ENCODE data around the gene TMOD2.

The TMOD2 gene

DNA sequence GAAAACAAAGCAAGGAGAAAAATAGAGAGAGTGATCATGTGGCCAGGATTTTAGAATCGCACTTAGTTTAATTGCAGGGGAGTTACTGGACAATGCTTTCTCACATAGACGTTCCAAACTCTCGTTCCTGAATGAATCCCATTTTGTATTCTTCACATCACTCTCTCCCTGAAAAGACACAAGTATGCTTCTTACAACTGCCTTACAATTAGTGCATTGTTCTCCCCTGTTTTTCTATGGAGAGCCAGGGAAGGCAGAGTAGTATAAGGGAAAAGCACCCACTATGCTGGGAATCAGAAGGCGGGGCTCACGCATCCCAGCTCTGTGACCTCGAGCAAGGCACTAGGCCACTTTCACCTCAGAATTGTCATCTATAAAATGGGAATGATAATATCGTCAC lies 14.4 kb downstream of the TMOD2 start:
- Histone ChIP-seq H3K36me3 (peaks cover 29% of the 10 kb centered on the region), H3K27ac (no peak overlapping the region), H3K9ac (no peak overlapping the region), H3K9me3 (no peaks in the 10 kb centered on the region), H3K4me1 (peaks cover 21% of the 10 kb centered on the region), H3K4me3 (no peak overlapping the region), H4K20me1 (no peaks in the 10 kb centered on the region), H3K27me3 (no peaks in the 10 kb centered on the region), H3K4me2 (peak overlapping the region; percentile 35; the same call in 1 of the 2 replicates)
- TF ChIP-seq Cebpa-rat (IDR thresholded peaks at IDR 0.05) = no peak

DNA sequence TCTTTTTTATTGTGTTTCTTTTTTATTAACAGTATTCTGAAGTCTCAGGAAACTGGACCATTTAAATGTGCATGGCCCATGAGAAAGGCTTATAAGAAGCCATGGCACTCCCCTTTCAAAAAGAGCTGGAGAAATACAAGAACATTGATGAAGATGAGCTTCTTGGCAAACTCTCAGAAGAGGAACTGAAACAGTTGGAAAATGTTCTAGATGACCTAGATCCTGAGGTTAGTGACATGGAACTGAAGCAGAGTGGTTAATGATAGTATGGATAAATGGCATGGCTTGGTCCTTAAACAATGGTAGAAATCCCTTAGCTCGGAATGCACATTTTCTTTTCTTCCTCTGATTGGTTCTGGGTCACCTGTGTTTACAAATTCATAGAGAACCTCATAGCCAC lies 14.9 kb downstream of the TMOD2 start:
- H3K4me3 ChIP-seq = no peak overlapping the region
- no peaks in the 10 kb centered on the region for H3K9me3 ChIP-seq
- H3K27ac ChIP-seq = no peak overlapping the region
- no peak for TF ChIP-seq Cebpa-rat (IDR thresholded peaks at IDR 0.05)
- H3K9ac ChIP-seq = no peak overlapping the region
- no peaks in the 10 kb centered on the region for H4K20me1 ChIP-seq
- peaks cover 21% of the 10 kb centered on the region for H3K4me1 ChIP-seq
- H3K4me2 ChIP-seq = peak overlapping the region; percentile 35
- no peaks in the 10 kb centered on the region for H3K27me3 ChIP-seq
- peaks cover 29% of the 10 kb centered on the region for H3K36me3 ChIP-seq

DNA sequence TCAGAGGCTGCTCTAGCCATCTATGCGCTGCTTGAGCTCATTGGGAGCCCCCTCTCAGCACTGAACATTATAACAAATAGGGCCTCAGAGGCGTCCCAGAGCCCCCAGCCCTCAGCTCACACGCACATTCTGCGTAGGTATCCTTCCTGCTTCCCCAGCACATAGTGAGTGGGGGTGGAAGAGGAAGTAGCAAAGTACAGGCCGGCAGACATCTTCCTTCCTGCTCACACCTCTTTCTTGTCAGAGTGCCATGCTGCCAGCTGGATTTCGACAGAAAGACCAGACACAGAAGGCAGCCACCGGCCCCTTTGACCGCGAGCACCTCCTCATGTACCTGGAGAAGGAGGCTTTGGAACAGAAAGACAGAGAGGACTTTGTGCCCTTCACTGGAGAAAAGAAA lies 16.6 kb downstream of the TMOD2 start:
- TF ChIP-seq Cebpa-rat (IDR thresholded peaks at IDR 0.05) = no peak
- H3K9ac ChIP-seq = no peak overlapping the region
- H3K27me3 ChIP-seq = no peaks in the 10 kb centered on the region
- H3K4me2 ChIP-seq = peak overlapping the region; percentile 53
- peak overlapping the region; percentile 39; the same call in 1 of the 2 replicates for H3K27ac ChIP-seq
- H4K20me1 ChIP-seq = no peaks in the 10 kb centered on the region
- H3K9me3 ChIP-seq = no peaks in the 10 kb centered on the region
- no peak overlapping the region for H3K4me3 ChIP-seq
- peaks cover 41% of the 10 kb centered on the region for H3K36me3 ChIP-seq
- peaks cover 21% of the 10 kb centered on the region for H3K4me1 ChIP-seq

DNA sequence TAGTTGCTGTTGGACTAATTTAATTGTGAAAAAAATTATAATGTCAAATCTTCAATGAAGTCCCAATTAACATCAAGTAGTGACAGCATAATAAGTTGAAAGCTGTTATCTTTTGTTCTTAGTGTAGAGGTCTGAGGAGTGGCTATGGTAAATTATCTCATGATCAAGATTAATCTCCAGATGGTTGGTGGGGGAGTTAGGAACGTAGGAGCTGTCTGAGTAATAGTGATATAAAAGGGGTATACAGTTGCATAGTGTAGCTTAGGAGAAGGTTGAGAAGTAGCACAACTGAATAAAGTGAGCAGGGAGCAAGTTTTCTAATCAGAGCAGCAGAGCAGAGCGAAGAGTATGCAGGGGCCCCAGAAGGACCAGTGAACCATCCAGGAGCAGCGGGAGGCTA lies 19.5 kb downstream of the TMOD2 start:
- no peaks in the 10 kb centered on the region for H3K9me3 ChIP-seq
- no peak overlapping the region for H3K4me2 ChIP-seq
- no peak overlapping the region for H3K4me3 ChIP-seq
- no peaks in the 10 kb centered on the region for H4K20me1 ChIP-seq
- H3K4me1 ChIP-seq = peaks cover 21% of the 10 kb centered on the region
- no peaks in the 10 kb centered on the region; the same call in 1 of the 2 replicates for H3K27me3 ChIP-seq
- TF ChIP-seq Cebpa-rat (IDR thresholded peaks at IDR 0.05) = no peak
- H3K9ac ChIP-seq = no peak overlapping the region
- H3K27ac ChIP-seq = no peak overlapping the region
- peaks cover 66% of the 10 kb centered on the region for H3K36me3 ChIP-seq

DNA sequence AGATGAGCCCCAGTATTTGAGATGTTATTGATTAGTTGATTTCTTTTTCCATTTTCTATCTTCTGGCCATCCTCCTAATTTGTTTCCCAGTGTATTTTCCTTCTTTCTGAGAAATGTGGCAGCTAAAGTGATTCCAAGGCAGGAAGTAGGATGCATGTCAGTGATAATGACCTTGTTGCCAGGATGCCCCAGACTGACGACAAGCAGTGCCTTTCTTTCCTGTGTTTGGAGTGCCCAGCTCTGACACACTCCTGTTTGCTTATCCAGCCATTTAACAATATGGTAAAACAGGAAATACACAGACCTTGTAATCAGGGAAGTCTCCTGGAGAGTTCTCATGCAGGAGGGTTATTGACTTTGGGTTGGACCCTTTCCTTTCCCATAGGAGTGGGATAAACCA lies 20.4 kb downstream of the TMOD2 start:
- TF ChIP-seq Cebpa-rat (IDR thresholded peaks at IDR 0.05) = no peak
- no peaks in the 10 kb centered on the region for H4K20me1 ChIP-seq
- no peaks in the 10 kb centered on the region; the same call in 1 of the 2 replicates for H3K27me3 ChIP-seq
- peaks cover 12% of the 10 kb centered on the region for H3K4me1 ChIP-seq
- H3K9ac ChIP-seq = no peak overlapping the region
- H3K9me3 ChIP-seq = no peaks in the 10 kb centered on the region
- H3K4me3 ChIP-seq = no peak overlapping the region
- peaks cover 66% of the 10 kb centered on the region for H3K36me3 ChIP-seq
- no peak overlapping the region for H3K27ac ChIP-seq
- H3K4me2 ChIP-seq = no peak overlapping the region

DNA sequence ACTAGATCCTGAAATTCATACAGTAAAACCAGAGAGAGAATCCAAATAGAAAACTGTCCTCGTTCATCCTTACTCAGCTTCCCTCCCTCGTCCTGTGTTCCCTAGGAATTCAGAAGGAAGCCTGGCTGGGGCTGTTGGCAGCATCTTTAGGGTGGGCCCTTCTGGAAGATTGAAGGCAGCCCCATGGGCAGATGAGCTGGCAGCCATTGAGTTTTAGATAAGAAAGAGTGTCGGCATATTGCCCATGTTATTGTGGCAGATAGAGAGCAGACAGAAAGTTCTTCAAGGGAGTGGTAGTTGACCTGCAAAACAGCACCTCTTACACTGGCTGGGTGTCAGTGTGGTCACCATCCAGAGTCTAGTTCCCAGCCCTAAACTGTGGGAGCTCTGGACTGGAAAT lies 23.5 kb downstream of the TMOD2 start:
- no peak overlapping the region for H3K27ac ChIP-seq
- no peaks in the 10 kb centered on the region; the same call in 1 of the 2 replicates for H3K27me3 ChIP-seq
- no peak overlapping the region for H3K4me2 ChIP-seq
- no peaks in the 10 kb centered on the region for H3K9me3 ChIP-seq
- no peak overlapping the region for H3K9ac ChIP-seq
- no peaks in the 10 kb centered on the region for H3K4me1 ChIP-seq
- no peaks in the 10 kb centered on the region for H4K20me1 ChIP-seq
- no peak for TF ChIP-seq Cebpa-rat (IDR thresholded peaks at IDR 0.05)
- peaks cover 44% of the 10 kb centered on the region for H3K36me3 ChIP-seq
- H3K4me3 ChIP-seq = no peak overlapping the region

DNA sequence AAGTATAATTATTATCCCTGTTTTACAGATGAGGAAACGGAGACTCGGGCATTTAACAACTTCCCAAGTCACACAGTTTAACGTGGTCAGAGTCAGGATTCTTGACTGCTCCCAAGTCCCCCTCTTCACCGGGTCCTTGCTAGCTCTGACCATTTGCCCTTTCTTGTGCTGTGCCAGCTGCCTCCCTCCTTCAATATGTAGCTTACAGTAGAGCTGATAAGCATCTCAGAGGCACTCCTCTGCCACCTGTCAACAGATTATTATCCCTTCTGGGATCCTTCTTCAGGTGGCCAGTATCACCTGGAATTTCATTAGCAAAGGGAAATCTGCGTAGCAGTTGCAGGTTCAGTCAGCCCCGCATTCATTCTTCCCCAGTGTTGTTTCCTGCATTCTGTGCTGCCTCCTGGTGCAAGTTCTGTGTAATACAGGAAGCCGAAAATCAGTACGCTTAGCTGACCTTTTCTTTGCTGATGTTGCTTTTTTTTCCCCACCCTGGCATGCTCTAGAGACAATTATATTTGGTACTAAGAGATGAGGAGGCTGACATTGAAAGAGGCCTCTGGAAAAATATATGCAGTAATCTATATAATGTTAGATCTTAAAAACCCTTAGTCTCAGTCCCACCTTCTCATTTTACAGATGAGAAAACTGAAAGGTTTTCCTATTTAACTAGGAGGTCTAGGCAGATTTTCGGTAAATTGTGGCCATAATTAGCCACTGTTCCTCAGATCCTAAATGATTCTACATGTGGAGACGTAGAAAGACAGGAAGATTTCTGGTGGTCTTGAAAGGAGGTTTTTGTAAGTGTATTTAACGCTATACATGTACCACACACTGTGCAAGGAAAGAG lies 24.8 kb downstream of the TMOD2 start:
- no peak for TF ChIP-seq Cebpa-rat (IDR thresholded peaks at IDR 0.05)

DNA sequence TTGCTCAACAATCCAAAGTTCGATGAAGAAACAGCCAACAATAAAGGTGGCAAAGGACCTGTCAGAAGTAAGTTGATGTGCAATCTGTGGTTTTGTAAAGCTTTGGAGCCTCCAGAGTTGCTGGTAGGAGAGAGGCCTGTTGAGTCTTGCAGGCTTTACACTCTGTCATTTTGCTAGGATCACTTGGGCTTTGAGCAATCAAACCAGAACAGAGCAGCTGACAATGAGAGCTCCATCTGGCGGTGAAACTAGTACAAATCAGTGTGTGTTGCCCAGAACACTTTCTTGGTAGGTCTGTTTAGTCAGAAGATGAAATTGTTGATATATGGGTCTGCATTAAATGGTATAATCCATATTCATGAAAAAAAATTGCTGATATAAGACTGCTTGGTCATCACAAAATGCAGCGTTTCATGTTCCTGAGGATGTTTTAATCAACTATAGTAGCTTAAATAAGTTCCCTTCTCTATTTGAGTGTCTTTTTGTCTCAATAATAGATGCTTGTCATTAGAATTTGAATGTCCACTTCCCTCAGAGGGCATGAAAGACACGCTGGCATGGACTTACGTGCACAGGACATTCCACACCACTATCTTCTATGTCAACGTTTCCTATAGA lies 25.7 kb downstream of the TMOD2 start:
- Histone ChIP-seq H3K4me2 (no peak overlapping the region), H3K9ac (no peak overlapping the region), H4K20me1 (no peaks in the 10 kb centered on the region), H3K4me3 (no peak overlapping the region), H3K27me3 (no peaks in the 10 kb centered on the region; the same call in 1 of the 2 replicates), H3K36me3 (peaks cover 47% of the 10 kb centered on the region), H3K9me3 (no peaks in the 10 kb centered on the region), H3K27ac (no peak overlapping the region), H3K4me1 (no peaks in the 10 kb centered on the region)
- no peak for TF ChIP-seq Cebpa-rat (IDR thresholded peaks at IDR 0.05)

More for the DNA sequence above, 24.8 kb downstream of the TMOD2 start:
- H3K9ac ChIP-seq = no peak overlapping the region
- no peaks in the 10 kb centered on the region for H4K20me1 ChIP-seq
- H3K27ac ChIP-seq = no peak overlapping the region
- peaks cover 44% of the 10 kb centered on the region for H3K36me3 ChIP-seq
- no peaks in the 10 kb centered on the region; the same call in 1 of the 2 replicates for H3K27me3 ChIP-seq
- no peak overlapping the region for H3K4me2 ChIP-seq
- H3K4me1 ChIP-seq = no peaks in the 10 kb centered on the region
- no peaks in the 10 kb centered on the region for H3K9me3 ChIP-seq
- no peak overlapping the region for H3K4me3 ChIP-seq

DNA sequence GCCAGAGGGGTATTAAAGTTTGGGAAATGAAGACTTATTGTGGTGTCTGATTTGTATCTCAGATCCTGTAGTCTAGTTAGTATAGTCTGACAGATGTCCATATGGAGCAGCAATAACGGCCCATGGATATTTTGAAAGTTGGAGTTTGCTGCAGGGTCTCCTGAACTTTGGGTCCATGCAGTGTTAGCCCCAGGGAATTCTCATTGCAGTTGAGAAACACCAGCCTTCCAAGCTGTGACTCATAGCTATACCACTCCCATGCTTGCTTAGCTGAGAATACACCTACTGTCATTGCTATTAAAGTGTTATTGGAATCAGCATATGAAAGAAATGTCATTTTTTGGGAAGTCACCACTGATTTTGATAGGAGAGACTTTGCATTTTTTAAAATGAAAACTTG lies 29.2 kb downstream of the TMOD2 start:
- Histone ChIP-seq H3K4me2 (no peak overlapping the region), H3K9me3 (peaks cover 14% of the 10 kb centered on the region), H3K4me1 (no peaks in the 10 kb centered on the region), H3K27ac (no peak overlapping the region), H3K9ac (no peak overlapping the region), H3K36me3 (peaks cover 34% of the 10 kb centered on the region), H3K4me3 (no peak overlapping the region), H4K20me1 (no peaks in the 10 kb centered on the region), H3K27me3 (no peaks in the 10 kb centered on the region)
- no peak for TF ChIP-seq Cebpa-rat (IDR thresholded peaks at IDR 0.05)

DNA sequence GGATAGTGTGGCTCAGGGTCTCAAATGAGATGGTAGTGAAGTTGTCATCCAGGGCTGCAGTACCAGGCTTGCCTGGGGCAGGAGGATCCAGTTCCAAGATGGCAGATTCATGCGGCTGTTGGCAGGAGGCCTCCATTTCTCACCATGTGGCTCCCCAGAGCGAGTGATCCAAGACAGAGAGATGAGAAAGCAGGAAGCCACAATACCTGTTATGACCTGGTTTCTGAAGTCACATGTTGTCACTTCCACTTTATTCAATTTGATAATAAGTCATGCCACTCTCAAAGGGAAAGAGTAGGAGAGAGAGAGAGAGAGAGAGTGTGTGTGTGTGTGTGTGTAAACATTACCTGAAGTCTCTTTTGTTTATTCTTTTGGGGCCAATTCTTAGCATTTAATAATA lies 30.1 kb downstream of the TMOD2 start:
- Histone ChIP-seq H3K9me3 (peaks cover 16% of the 10 kb centered on the region), H3K27ac (no peak overlapping the region), H3K27me3 (no peaks in the 10 kb centered on the region), H3K4me3 (no peak overlapping the region), H3K4me2 (no peak overlapping the region), H3K36me3 (peaks cover 39% of the 10 kb centered on the region), H4K20me1 (no peaks in the 10 kb centered on the region), H3K4me1 (no peaks in the 10 kb centered on the region), H3K9ac (no peak overlapping the region)
- no peak for TF ChIP-seq Cebpa-rat (IDR thresholded peaks at IDR 0.05)

Data from BLaER1 (cell line).